Fibroblast of peridontal ligament (primary cell): Measurements from ENCODE around the gene PPP1R14B.

Experiments used
- DNase-seq: peaks from one replicate; pipeline ENCODE4 v3.0.0-alpha.2; 2010; ENCODE audit errors: extremely low read depth

PPP1R14B gene, protein sequence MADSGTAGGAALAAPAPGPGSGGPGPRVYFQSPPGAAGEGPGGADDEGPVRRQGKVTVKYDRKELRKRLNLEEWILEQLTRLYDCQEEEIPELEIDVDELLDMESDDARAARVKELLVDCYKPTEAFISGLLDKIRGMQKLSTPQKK

DNA sequence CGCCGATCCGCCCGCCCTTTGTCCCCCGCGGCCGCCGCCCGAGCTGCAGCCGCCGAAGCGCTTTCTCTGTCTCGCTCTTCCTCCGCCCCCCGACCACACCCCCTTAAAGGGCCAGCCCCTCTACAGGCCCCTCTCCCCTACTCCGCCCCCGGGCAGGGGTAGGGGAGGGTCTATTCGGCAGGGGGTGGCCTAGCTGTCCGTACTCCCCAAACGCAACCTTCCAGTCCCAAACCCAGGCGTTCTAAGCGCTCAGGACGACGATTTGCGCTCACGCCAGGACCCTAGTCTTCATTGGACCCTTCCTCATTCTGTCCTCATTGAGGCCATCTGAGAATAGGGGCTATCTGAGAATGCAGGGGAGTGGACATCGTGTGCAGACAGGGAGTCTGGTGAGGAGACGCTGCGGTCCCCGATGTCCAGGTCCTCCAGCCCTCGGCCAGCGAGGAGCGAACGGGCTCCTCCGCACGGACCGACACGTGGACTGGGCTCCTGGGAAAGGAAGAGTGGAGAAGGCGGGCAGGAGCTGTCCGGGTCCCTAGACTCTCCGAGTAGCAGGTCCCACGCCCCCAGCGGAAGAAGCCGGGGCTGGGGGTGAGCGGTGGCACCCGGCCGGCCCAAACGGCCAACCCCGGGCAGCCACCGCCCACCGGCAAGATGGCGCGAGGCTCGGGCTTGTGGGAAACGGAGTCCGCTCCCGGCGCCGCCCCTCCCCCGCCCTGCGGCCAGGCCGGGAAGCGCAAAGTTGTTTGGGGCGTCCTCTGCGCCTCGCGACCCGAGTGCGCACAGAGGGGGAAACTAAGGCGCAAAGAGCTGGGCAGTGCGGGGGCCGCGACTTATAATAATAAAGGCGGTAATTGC is at the start of gene PPP1R14B:
PPP1R14B (minus strand) TSS at position 73 of the 858 bp plus-strand sequence. CDS start 270 bp downstream, outside the sequence.
- peak; percentile 68 for DNase-seq

DNA sequence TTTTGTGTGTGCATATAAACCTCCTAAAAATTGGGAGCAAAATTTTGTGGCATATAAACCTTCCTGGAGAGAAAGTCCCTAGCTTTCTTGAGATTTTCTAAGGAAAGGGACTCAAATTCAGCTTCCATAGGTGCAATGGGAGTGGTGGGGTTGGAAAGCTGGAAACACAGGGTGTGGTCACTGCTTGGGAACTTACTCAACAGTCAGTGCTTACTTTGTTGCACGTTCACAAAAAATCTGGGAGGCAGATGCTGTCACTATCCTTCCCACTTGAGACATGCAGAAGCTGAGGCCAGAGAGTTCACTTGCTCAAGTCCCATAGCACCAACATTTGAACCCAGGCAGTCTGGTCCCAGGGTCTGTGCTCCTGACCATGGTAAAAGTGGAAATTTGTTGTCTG is 49.5 kb upstream of the PPP1R14B start:
- no peak for DNase-seq

DNA sequence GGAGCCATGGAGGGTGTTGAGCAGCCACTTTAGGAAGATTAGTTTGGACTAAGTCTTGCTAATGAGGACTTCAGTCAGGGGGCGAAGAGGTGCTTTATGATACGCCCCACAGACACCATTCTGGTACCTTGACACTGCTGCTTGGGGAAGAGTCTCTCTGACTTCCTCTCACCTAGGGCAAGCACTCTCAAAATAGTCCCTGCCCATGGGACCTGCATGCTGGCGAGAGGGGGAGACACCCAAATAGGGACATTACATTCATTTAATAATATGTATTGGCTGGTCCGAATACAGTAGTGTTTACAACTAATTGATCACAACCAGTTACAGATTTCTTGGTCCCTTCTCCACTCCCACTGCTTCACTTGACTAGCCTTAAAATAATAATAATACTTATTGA is 49.0 kb upstream of the PPP1R14B start:
- DNase-seq, result no peak

DNA sequence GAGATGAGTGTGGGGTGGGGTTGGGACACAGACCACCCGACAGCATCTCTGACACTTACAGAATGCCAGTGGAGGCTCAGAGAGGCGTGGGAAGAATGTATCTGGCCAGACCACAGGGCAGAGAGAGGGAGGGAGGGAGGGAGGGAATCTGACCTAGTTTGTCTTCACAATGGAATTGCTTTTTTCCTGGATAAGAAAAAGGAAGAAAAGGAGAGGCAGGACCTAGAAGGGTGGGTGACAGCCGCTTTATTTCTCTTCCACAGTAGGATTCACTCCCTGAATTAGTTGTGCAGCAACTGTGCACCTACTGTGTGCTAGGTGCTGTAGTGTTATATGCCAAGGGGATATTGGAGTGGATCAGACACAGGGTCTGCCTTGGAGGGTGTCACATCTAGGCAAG is 48.0 kb upstream of the PPP1R14B start:
- DNase-seq, result no peak

DNA sequence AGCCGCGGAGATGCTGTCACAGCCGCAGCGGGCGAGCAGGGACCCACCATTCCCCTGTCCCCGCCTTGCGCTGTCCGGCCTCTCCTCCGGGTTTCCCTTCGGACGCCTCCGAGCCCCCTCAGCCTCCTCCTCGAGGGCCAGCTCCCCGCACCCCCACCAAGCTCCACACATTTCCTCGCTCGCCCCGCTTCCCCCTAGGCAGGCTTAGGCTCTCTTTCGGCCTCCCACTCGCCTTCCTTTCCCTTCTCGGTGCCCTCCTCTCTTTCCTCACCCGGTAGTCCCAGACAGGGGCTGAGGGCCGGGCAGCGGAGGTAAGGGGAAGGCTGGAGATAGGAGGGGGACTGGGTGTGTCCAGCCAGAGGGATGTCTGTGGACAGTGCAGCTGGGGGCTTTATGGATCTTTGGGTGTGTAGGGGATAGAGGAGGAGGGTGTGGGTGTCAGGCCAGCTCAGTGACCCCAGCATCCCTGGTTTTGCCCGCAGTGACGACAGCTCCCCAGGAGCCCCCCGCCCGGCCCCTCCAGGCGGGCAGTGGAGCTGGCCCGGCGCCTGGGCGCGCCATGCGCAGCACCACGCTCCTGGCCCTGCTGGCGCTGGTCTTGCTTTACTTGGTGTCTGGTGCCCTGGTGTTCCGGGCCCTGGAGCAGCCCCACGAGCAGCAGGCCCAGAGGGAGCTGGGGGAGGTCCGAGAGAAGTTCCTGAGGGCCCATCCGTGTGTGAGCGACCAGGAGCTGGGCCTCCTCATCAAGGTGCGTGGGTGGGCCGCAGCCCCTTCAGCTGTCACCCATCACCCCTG is 45.9 kb upstream of the PPP1R14B start:
- no peak for DNase-seq

DNA sequence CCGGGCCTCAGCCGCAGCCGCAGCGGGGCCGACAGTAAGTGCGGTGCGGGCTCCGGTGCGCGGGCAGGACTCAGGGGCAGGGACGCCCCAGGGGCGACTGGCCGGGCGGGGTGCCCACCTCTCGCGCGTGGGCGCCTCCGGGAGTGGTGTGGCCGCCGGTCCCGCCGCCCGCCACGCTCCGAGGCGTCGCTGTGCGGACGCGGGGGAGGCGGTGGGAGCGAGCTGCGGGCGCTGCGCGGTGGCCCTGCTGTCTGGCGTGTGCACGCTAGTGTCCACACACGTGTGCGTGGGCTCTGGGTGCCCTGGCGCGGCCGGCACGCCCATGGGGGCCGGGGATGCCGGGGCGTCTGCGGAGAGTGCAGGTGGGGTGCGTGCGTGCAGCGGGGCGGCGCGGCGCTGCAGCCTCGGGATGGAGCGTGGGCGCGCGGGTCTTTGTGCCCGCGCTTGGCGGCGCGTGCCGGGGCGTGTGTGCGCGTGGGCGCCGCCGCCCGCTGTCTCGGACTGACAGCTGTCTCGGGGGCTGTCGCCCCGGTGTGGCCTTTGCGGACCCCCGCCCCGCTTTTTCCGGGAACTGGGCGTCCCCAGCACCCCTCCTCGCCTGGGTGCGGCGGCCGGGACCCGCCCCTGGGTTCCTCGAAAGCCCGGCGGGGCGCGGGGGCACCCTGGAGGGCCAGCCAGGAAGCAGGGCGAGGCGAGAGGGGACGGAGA is 45.2 kb upstream of the PPP1R14B start:
- no peak for DNase-seq

DNA sequence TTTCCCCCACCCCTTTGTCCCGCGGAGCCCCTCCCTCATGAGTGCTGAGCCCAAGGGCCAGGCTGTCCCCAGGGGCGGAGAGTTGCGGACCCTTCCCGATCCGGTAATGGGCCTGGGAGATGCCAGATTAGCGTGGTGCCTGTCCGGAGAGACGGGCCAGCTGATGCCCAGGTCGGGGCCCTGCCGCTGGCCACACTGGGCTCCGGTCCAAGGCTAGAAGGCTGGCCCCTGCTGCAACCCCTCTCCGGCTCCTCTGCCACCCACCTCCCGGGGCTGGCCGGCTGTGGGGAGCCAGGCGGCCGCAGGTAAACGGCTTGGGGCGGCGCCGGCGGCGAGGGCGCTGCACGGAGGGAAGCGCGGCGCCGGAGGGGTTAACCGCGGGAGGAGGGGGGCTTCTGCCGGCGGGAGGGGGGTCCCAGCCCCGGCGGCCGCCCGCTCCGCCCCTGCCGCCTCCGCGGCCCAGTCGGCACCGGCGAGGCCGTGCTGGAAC is 44.6 kb upstream of the PPP1R14B start, which contains the start of gene KCNK4:
KCNK4 (plus strand) TSS at position 41 of the 490 bp plus-strand sequence. CDS start 1,717 bp downstream, outside the sequence.
- no peak for DNase-seq

DNA sequence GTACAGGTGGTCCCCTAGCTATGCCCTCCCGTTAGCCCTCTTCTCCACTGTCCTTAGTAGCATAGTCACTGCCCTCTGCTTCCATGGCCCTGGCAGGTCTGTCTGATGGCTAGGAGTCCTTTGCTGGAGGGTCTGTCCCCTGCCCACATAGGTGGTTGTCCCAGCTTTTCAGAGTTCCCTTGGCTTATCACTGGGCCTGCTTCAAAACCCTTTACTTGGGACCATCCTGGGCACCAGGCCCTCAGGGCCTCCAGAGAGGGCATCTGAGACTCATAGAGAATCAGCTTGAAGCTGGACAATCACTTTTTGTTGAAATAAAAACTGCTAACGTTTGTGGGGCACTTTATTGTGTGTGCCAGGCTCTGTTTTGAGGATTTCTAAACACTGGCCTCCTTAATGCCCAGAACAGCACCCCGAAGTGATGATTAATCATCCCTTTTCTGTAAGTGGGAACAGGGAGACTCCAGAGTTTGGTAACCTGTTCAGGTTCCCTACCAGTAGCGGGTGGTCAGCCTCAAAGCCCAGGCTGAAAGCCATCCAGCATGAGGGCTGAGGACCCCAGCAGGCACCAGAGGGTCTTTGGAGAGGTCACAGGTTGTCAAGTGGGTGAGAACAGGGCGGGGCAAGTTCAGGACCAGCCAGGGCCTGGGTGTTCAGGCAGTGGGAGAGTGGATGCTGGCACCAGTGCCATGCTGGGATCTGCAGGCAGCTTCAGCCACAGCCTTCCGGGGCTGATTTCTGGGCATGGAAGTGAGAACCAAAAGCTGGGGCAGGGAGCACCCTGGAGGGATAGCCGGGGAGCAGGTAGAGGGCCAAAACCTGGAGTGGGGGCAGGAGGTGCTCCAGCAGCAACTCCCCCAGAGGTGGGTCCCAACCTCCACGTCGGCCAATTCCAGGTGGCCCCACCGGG is 43.9 kb upstream of the PPP1R14B start:
- no peak for DNase-seq

DNA sequence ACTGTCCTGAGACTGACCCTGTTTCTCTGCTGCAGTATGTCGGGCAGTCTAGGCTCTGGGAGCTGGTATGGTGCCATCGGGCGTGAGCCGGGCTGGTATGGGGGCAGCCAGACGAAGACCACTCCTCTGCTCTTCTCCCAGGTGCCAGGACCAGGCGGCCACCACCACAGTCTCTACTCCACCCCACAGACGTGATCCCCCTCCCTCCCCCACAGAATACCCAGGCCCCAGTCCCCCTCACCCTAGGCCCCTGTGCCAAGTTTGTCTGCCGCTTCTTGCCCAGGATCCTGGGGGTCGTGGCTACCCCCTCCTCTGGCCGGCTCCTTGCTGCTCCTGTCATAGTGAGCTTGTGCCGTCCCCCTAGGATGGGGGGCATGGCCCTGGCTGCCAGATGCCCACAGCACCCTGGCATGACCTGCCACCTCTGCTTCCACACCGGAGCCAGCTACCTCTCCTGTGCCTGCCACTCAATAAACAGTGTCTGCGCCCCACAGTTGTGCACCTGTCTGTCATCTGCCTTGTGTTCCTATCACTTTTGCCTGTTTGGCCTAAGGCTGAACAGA is 42.3 kb upstream of the PPP1R14B start:
- DNase-seq, result no peak

DNA sequence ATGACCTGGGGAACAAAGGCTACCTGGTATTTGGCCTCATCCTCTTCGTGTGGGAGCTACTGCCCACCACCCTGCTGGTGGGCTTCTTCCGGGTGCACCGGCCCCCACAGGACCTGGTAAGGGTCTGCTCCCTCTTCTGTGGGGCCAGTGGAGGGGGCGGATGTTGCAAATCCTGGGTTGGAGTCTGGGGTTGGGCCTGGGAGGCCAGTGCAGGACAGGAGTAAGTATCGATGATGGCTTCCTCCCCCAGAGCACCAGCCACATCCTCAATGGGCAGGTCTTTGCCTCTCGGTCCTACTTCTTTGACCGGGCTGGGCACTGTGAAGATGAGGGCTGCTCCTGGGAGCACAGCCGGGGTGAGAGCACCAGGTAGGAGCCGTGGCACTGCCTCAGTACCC is 41.6 kb upstream of the PPP1R14B start:
- no peak for DNase-seq

DNA sequence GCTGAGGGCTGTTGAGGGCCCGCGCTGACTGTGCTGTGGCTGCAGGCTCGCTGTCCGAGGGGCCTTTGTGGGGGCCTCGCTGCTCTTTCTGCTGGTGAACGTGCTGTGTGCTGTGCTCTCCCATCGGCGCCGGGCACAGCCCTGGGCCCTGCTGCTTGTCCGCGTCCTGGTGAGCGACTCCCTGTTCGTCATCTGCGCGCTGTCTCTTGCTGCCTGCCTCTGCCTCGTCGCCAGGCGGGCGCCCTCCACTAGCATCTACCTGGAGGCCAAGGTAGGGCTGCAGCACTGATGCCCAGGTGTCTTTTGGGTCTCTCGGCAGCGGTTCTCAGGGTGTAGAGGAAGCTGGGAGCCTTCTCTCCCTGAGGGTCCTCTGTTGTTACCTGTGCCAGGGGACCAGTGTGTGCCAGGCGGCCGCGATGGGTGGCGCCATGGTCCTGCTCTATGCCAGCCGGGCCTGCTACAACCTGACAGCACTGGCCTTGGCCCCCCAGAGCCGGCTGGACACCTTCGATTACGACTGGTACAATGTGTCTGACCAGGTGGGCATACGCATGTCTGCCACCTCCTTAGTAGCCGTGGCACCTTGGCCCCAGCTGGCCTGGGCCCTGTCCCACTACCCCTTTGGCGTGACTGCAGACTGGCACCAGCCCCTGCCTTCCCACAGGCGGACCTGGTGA is 41.1 kb upstream of the PPP1R14B start:
- no peak for DNase-seq

DNA sequence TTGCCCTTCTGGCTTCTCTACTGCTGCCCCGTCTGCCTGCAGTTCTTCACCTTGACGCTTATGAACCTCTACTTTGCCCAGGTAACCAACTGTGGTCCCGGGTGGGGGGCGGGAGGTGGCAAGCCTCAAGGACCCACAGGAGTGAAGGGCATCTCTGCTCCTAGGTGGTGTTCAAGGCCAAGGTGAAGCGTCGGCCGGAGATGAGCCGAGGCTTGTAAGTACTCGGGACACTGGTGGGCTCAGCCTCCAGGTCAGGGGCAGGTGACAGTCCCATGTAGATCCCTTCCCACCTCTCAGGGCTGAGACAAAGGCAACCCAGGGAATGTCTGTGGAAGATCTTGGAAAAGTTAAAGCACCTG is 40.0 kb upstream of the PPP1R14B start:
- no peak for DNase-seq

DNA sequence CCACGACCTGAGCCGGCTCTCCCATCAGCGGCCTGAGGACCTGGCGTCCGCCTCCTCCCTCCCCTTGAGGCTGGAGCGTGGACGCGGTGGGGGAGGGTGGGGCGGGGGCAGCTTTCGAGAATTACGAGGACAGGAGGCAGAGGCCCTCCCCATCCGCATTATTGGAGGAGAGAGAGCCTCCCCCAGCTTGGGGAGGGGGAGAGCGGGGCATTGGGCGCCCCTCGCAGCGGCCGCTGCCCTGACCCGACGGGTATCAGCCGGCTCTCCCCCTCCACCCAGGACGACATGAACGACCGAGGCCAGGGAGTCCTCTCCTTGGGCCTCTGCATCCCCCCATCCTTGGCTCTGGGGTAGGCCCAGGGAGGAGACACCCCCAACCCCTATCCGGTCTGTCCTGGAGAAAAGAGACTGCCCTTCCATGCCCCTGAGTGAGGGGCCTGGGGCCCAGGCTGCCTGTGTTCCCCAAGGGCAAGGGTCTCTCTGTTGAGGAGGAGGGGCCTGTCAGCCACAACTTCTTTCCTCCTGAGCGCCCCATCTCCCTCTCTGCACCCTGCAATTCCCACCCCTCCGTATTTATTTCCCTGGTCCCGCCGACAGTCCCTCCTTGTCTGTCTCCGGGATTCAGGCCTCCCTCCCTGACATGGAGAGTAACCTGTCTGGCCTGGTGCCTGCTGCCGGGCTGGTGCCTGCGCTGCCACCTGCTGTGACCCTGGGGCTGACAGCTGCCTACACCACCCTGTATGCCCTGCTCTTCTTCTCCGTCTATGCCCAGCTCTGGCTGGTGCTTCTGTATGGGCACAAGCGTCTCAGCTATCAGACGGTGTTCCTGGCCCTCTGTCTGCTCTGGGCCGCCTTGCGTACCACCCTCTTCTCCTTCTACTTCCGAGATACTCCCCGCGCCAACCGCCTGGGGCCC is 39.4 kb upstream of the PPP1R14B start:
- no peak for DNase-seq

DNA sequence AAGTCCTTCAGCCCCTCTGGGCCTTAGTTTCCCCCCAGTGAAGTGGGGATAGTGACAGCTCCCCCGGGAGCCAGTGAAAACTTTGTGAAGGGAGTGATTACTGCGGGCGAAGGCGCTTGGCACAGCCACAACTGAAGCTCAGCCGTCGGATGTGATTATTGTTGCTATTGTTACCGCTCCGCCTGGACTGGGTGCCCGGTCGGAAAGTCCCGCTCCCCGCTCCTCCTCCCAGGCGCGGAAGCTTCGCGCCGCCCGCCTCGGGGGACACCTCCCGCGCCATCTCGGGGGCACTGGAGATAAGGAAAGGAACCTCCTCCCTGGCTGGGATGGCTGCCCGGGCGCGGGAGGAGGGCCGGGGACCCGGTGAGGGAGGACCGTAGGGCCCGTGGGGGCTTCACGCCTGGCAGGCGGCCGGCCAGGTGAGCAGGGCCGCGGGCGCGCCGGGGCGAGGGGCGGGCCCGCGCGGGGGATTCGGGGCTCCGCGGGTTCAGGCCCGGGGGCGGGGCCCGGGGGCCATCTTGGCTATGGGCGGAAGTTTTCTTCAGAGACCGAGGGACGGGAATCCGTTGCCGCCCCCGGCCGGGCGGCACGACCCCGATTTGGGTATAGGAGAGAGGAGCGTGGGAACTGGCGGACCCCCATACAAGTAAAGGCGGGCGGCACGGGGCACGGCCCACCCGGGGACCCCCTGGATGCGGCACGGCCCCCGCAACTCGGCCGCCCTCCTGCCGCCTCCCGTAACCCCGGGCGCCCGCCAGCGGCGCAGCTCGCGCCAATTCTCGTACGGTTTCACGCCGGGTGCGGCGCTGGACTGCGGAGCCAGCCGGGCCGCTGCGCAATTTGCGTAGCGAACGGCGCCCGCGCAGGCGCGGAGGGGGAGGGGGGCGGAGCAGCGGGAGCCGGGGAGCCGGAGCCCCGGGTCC is 38.5 kb upstream of the PPP1R14B start, which contains the start of gene GPR137:
GPR137 (plus strand) TSS at position 887 of the 923 bp plus-strand sequence. CDS start 677 bp downstream, outside the sequence.
- DNase-seq, result peak; percentile 55

DNA sequence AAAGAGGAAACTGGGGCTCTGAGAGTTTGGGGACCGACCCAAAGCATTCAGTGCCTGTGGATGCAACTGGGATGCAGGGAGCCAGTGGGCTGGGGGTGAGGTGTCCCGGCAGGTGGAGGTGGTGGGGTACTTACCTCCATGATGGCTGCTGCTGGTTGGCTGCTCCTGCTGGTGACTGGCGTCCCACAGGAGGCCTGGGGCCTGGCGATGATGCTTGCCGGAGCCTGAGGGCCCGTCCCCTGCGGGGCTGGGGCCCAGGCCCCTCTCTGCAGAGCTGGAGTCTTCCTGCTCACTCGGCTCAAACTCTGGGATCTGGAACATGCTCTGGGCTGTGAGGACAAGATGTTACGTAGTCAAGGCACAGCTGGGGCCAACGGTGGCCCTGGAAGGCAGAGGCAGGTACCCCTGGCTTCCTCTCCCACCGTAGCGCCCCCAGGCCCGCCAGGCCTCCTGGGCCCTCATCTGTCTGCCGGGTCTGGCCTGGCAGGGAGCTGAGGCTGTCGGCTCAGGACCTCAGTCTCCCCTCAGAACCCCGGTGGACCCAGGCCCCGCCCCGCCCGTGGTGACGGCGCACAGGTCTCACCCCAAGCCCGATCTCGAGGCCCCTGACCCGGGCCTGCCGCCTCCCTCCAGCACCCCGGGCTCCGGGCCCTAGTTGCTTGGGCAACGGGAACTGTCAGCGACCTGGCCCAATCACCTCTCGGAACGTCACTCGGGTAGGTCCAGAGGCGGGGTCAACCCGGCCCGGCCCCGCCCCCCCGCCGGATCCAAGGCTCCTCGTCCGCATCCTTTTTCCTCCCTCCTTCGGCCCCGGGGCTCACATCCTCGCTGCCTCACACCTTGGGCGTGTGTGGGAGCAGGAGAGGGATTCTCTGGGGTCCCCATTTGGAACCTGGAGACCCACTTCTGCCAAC is 37.6 kb upstream of the PPP1R14B start, which contains the start of gene BAD:
BAD (minus strand) TSS at position 618 of the 914 bp plus-strand sequence; CDS start at position 321, 297 bp downstream.
- DNase-seq, result peak; percentile 88

DNA sequence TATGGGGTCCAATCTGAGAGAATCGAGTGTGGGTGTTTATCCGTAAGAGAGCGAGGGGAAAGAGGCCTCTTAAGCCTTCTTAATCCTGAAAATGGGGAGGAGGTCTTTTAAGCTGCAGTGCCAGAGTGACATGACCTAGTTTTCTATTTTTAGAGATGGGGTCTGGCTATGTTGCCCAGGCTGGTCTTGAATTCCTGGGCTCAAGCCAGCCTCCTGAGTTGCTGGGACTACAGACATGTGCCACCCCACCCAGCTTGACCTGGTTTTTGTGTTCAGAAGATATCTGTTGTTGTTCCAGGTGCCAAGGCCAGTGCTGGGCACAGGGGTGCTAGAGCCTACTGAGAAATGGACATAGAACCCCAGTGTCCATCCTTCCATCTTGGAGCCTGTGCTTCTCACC is 36.3 kb upstream of the PPP1R14B start:
- no peak for DNase-seq
